H4 (cell line): ENCODE measurements around the gene OR1J1. TPM values are rescaled to one million over a fixed set of nuclear protein-coding genes. Genes with fewer than 3 reads are reported as not detected.

Experiments
- DNase-seq: peaks from one replicate; pipeline ENCODE4 v3.0.0-alpha.2; 2015; ENCODE audit warnings: low spot score
- total RNA-seq: library from RNA; depleted of rRNA; stranded (reverse); fragments of >200 nt; shearing (Covaris generic); gene quantifications from 2 replicates; pipeline ENCODE4 v1.2.3, GENCODE V29; 2014; rRNA removed

Gene OR1J1
- total RNA-seq, 1 experiment from 2014 or later, result not detected

- DNase-seq, result no peak
These were observed 32.5 kb downstream of the OR1J1 start for GRCh38 chr9:122445155-122445749.

- DNase-seq, result no peak
These were observed 33.5 kb downstream of the OR1J1 start for GRCh38 chr9:122444041-122444733.

GRCh38 chr9:122442568-122442967 is 35.2 kb downstream of the OR1J1 start:
- no peak for DNase-seq

Other genes starting within 250 kb of the OR1J1 start
- gene LHX6, start 249.0 kb downstream of the OR1J1 start, total RNA-seq, result 0.90 and 1.4 TPM in 2 replicates
- 9.1 and 15.7 TPM in 2 replicates for gene RBM18, start 213.1 kb downstream of the OR1J1 start, total RNA-seq
- 74.0 and 77.7 TPM in 2 replicates for gene MRRF, start 213.0 kb downstream of the OR1J1 start, total RNA-seq
- gene PTGS1, start 106.9 kb downstream of the OR1J1 start, total RNA-seq, result 0.37 and 0.74 TPM in 2 replicates
- gene OR1J2, start 32.9 kb upstream of the OR1J1 start, total RNA-seq, result not detected in 2 replicates
- gene OR1J4, start 41.2 kb upstream of the OR1J1 start, total RNA-seq, result not detected in 2 replicates
- gene OR1N1, start 49.4 kb upstream of the OR1J1 start, total RNA-seq, result not detected in 2 replicates
- gene OR1N2, start 75.2 kb upstream of the OR1J1 start, total RNA-seq, result not detected in 2 replicates
- gene OR1L8, start 105.5 kb upstream of the OR1J1 start, total RNA-seq, result not detected in 2 replicates
- not detected in 2 replicates for gene OR1Q1, start 136.8 kb upstream of the OR1J1 start, total RNA-seq
- not detected in 2 replicates for gene OR1B1, start 179.7 kb upstream of the OR1J1 start, total RNA-seq
- not detected in 2 replicates for gene OR1L1, start 183.8 kb upstream of the OR1J1 start, total RNA-seq
- not detected in 2 replicates for gene OR1L3, start 197.2 kb upstream of the OR1J1 start, total RNA-seq
- gene OR1L4, start 246.1 kb upstream of the OR1J1 start, total RNA-seq, result not detected in 2 replicates